SU-DHL-6 (cell line): ENCODE results near the gene LRRC74A.

Experiments
- CTCF ChIP-seq: fragments of 200-600 bp; sonication (generic); IDR thresholded peaks from one replicate; pipeline ENCODE4 v1.5.1; 2017; ENCODE audit warnings: antibody characterized with exemption, mild to moderate bottlenecking, low read length, moderate library complexity; ENCODE audit not compliant: insufficient read depth, poor library complexity, severe bottlenecking
- EZH2phosphoT487 ChIP-seq: fragments of 200-600 bp; sonication (generic), shearing (Covaris generic); conservative IDR thresholded peaks from 2 replicates; pipeline ENCODE4 v1.6.1; 2018; ENCODE audit warnings: mild to moderate bottlenecking, antibody characterized with exemption, low read length, moderate library complexity, mixed read lengths

GRCh38 chr14:76904100-76904739 is 78.0 kb downstream of the LRRC74A start:
- TF ChIP-seq CTCF: no peak
- TF ChIP-seq EZH2phosphoT487: no peak
